ENCODE measurements around the gene CLNK. TPM values are rescaled to one million over a fixed set of nuclear protein-coding genes. Genes with fewer than 3 reads are reported as not detected.

CLNK gene
- total RNA-seq, 4 donors from 2014 or later = under 0.01 to 0.73 TPM; not detected in 2

DNA sequence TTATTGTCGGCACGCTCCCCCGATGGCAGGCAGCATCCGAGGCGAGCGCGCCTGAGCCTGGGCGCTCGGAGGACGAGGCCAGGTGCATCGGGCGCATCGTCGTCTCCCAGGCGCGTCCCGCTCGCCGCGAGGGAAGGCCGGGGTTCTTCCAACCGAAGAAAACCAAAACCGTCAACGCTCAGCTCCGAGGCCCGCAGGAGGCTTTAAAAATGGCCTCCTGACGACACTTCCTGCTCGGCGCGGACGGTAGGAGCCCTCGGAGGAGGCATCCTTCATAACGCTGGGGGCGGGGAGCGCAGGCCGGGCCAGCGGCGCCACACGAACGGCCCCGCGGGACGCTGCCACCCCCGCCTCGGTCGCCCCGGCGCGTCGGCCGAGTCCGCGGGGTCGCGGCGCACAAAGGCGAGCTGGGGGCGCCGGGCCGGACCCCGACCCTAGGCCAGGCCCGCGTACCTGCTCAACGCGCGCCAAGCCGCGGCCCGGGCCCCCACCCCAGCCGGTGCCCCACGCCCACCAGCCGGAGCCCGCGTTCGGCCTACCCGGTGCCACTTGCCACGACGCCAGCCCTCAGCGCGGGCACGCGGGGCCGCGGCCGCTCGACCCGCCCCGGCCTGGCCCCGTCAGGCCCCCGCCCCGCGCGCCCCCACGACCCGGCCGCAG, 227.8 kb downstream of the CLNK start:
- Histone ChIP-seq H3K9me3 (peaks cover 0 to 14% (median 0%) of the 10 kb centered on the region in 3 donors), H3K4me3 (peak overlapping the region; percentile 55 to 73), H3K27ac (peak overlapping the region in 3 of 4 donors; percentile 71 to 83 (median 75)), H3K27me3 (peaks cover 24% of the 10 kb centered on the region), H3K36me3 (peaks cover 0 to 30% of the 10 kb centered on the region in 2 donors), H3K4me1 (peaks cover 0 to 30% (median 0%) of the 10 kb centered on the region in 3 donors)
- TF ChIP-seq POLR2AphosphoS5 (IDR thresholded peaks at IDR 0.05) (no peak), POLR2A (IDR thresholded peaks at IDR 0.05) (no peak), EP300 (IDR thresholded peaks at IDR 0.05) (no peak)
- TF ChIP-seq, protein P1, sequence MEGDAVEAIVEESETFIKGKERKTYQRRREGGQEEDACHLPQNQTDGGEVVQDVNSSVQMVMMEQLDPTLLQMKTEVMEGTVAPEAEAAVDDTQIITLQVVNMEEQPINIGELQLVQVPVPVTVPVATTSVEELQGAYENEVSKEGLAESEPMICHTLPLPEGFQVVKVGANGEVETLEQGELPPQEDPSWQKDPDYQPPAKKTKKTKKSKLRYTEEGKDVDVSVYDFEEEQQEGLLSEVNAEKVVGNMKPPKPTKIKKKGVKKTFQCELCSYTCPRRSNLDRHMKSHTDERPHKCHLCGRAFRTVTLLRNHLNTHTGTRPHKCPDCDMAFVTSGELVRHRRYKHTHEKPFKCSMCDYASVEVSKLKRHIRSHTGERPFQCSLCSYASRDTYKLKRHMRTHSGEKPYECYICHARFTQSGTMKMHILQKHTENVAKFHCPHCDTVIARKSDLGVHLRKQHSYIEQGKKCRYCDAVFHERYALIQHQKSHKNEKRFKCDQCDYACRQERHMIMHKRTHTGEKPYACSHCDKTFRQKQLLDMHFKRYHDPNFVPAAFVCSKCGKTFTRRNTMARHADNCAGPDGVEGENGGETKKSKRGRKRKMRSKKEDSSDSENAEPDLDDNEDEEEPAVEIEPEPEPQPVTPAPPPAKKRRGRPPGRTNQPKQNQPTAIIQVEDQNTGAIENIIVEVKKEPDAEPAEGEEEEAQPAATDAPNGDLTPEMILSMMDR (IDR thresholded peaks at IDR 0.05) = no peak
- WGBS, 2 donors (ENCODE audit: low coverage in 1 of 2) = 25% methylated on average over 7 of the region's 96 CpGs; no CpG with 5 or more reads in 1 of the 2 donors
- peak; percentile 54 for ATAC-seq

DNA sequence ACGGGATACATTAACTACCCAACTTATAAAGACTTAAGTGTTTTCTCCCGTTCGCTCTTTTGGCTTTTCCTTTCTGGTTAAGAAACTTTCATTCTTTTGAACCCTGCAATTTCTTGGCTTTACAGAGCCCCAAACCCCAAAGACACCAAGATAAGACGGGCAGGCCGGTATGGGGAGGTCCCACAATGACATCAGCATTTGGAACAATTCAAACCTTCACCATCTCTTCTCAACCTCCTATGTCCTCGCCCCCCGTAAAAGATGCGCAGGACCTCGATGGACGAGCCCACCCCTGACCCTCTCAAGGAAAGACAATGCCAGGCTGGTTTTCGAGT, 228.3 kb downstream of the CLNK start:
- Histone ChIP-seq H3K4me1 (peaks cover 0 to 25% (median 0%) of the 10 kb centered on the region in 3 donors), H3K9me3 (peaks cover 0 to 10% (median 0%) of the 10 kb centered on the region in 3 donors), H3K27me3 (peaks cover 19% of the 10 kb centered on the region), H3K4me3 (peak overlapping the region; percentile 55 to 73), H3K27ac (peak overlapping the region in 3 of 4 donors; percentile 71 to 83 (median 75)), H3K36me3 (peaks cover 0 to 35% of the 10 kb centered on the region in 2 donors)
- 47 to 53% methylated on average over 6 to 8 of the region's 11 CpGs for WGBS, 2 donors (ENCODE audit: low coverage in 1 of 2)
- no peak for TF ChIP-seq POLR2AphosphoS5 (IDR thresholded peaks at IDR 0.05)
- TF ChIP-seq EP300 (IDR thresholded peaks at IDR 0.05) = no peak
- TF ChIP-seq, protein P1 (IDR thresholded peaks at IDR 0.05) = no peak
- no peak for TF ChIP-seq POLR2A (IDR thresholded peaks at IDR 0.05)
- ATAC-seq = no peak

GRCh38 chr4:10455133-10455532, 229.4 kb downstream of the CLNK start:
- peaks cover 0 to 45% of the 10 kb centered on the region in 2 donors for H3K36me3 ChIP-seq
- WGBS, 2 donors (ENCODE audit: low coverage in 1 of 2) = 83 to 95% methylated on average over 1 to 2 of the region's 2 CpGs
- no peak overlapping the region for H3K4me3 ChIP-seq
- peaks cover 0 to 20% (median 0%) of the 10 kb centered on the region in 3 donors for H3K4me1 ChIP-seq
- TF ChIP-seq EP300 (IDR thresholded peaks at IDR 0.05) (no peak), POLR2A (IDR thresholded peaks at IDR 0.05) (no peak), POLR2AphosphoS5 (IDR thresholded peaks at IDR 0.05) (no peak)
- TF ChIP-seq, protein P1 (IDR thresholded peaks at IDR 0.05) = no peak
- peaks cover 8% of the 10 kb centered on the region for H3K27me3 ChIP-seq
- peaks cover 0 to 9% (median 0%) of the 10 kb centered on the region in 3 donors for H3K9me3 ChIP-seq
- ATAC-seq = no peak
- no peak overlapping the region for H3K27ac ChIP-seq

DNA sequence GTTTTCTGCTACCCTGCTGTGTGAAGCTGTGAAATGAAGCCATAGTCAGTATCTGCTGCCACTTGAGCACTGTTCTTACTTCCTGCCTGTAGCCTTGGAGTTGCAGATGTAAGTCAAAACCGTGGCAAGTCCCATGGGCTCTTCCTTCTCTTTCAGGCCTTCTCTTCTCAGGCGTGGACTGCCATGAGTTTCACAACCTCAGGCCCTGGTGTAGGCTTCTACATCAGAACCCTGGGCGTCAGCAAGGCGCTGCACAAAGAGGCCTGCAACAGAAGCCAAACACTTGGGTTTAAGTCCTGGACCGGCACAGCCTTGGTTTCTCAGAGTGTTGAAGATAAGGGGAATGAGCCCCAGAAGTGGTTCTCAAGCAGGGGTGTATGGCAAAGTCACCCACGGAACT, 229.8 kb downstream of the CLNK start:
- Histone ChIP-seq H3K4me3 (no peak overlapping the region), H3K36me3 (peaks cover 0 to 49% of the 10 kb centered on the region in 2 donors), H3K9me3 (peaks cover 0 to 13% (median 0%) of the 10 kb centered on the region in 3 donors), H3K27ac (no peak overlapping the region), H3K27me3 (peaks cover 4% of the 10 kb centered on the region), H3K4me1 (peaks cover 0 to 20% (median 0%) of the 10 kb centered on the region in 3 donors)
- TF ChIP-seq POLR2AphosphoS5 (IDR thresholded peaks at IDR 0.05) (no peak), EP300 (IDR thresholded peaks at IDR 0.05) (no peak), POLR2A (IDR thresholded peaks at IDR 0.05) (no peak)
- TF ChIP-seq, protein P1 (IDR thresholded peaks at IDR 0.05) = no peak
- ATAC-seq = no peak
- whole genome bisulfite sequencing, 2 donors (ENCODE audit: low coverage in 1 of 2) = 78 to 86% methylated on average over 1 to 2 of the region's 6 CpGs

DNA sequence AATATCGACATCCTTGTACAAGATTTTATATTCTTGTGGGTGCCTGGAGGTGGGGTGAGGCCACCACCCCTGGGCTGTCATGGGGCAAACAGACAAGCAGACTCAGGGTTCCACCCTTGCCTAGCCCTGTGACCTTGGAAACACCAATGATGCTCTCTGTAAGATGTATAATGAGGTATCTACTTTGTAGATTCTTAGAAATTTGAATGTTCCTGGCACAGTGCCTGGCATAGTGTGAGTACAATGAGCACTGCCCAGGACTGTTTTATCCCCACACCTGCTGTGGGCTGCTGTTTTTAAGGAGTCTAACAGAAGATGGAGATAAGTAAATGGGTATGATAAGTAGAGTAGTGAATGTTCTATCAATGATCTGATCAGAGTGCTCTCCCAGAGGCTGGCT, 230.4 kb downstream of the CLNK start:
- WGBS, 2 donors (ENCODE audit: low coverage in 1 of 2) = 100% methylated on average over 1 of the region's 1 CpG; no CpG with 5 or more reads in 1 of the 2 donors
- H3K4me3 ChIP-seq = no peak overlapping the region
- H3K27ac ChIP-seq = no peak overlapping the region
- H3K4me1 ChIP-seq = peaks cover 0 to 20% (median 0%) of the 10 kb centered on the region in 3 donors
- peaks cover 0 to 51% of the 10 kb centered on the region in 2 donors for H3K36me3 ChIP-seq
- TF ChIP-seq POLR2A (IDR thresholded peaks at IDR 0.05) (no peak), POLR2AphosphoS5 (IDR thresholded peaks at IDR 0.05) (no peak), EP300 (IDR thresholded peaks at IDR 0.05) (no peak)
- TF ChIP-seq, protein P1 (IDR thresholded peaks at IDR 0.05) = no peak
- no peak for ATAC-seq
- H3K27me3 ChIP-seq = no peaks in the 10 kb centered on the region
- H3K9me3 ChIP-seq = peaks cover 0 to 19% (median 0%) of the 10 kb centered on the region in 3 donors
